Putamen (tissue), 1 donor: ENCODE data around the gene ATP8B4.

Experiments
- DNase-seq: peaks from one replicate; pipeline ENCODE4 v3.0.0-alpha.2; 2016; ENCODE audit warnings: low spot score

ATP8B4 gene

GRCh38 chr15:49809894-49810609 is 309.0 kb downstream of the ATP8B4 start:
- no peak for DNase-seq

- DNase-seq = no peak
Measured at GRCh38 chr15:49808341-49808740, 310.7 kb downstream of the ATP8B4 start.
